ENCODE data around the gene MET. TPM values are rescaled to one million over a fixed set of nuclear protein-coding genes. Genes with fewer than 3 reads are reported as not detected.

Gene MET
- total RNA-seq, 4 donors from 2014 or later = 3.8 to 25.0 (median 18.6) TPM

- no peaks in the 10 kb centered on the region for H3K36me3 ChIP-seq
- peaks cover 0 to 17% (median 8%) of the 10 kb centered on the region in 3 donors for H3K4me1 ChIP-seq
- H3K9me3 ChIP-seq = no peaks in the 10 kb centered on the region
- no peak overlapping the region for H3K4me3 ChIP-seq
- no peak overlapping the region for H3K27ac ChIP-seq
- 100% methylated on average over 2 of the region's 2 CpGs for WGBS, 2 donors
- intact Hi-C loops (cut with DNase I) = no loop called here
- DNase-seq = no peak
- TF ChIP-seq CTCF (IDR thresholded peaks at IDR 0.05) = no peak
- TF ChIP-seq POLR2A (IDR thresholded peaks at IDR 0.05) = no peak
- no peaks in the 10 kb centered on the region for H3K27me3 ChIP-seq
Observed at GRCh38 chr7:116772926-116773749, 101.1 kb downstream of the MET start.

- Histone ChIP-seq H3K4me3 (no peak overlapping the region), H3K27me3 (no peaks in the 10 kb centered on the region), H3K4me1 (peaks cover 0 to 31% (median 15%) of the 10 kb centered on the region in 3 donors), H3K9me3 (no peaks in the 10 kb centered on the region), H3K27ac (peak overlapping the region in 1 of 4 donors; percentile 21), H3K36me3 (no peaks in the 10 kb centered on the region)
- TF ChIP-seq CTCF (IDR thresholded peaks at IDR 0.05) (no peak), POLR2A (IDR thresholded peaks at IDR 0.05) (no peak)
- intact Hi-C loops (cut with DNase I) = no loop called here
- WGBS, 2 donors = 60 to 84% methylated on average over 2 of the region's 2 CpGs
- no peak for DNase-seq
Observed at GRCh38 chr7:116776046-116776445, 104.0 kb downstream of the MET start.

GRCh38 chr7:116776610-116777289, 104.8 kb downstream of the MET start:
- Histone ChIP-seq H3K4me3 (no peak overlapping the region), H3K27ac (peak overlapping the region in 3 of 4 donors; percentile 6 to 31 (median 21)), H3K4me1 (peaks cover 0 to 38% (median 21%) of the 10 kb centered on the region in 3 donors), H3K36me3 (no peaks in the 10 kb centered on the region), H3K27me3 (no peaks in the 10 kb centered on the region), H3K9me3 (no peaks in the 10 kb centered on the region)
- no peak for DNase-seq
- TF ChIP-seq POLR2A (IDR thresholded peaks at IDR 0.05) = no peak
- TF ChIP-seq CTCF (IDR thresholded peaks at IDR 0.05) = no peak
- 21 to 34% methylated on average over 3 of the region's 3 CpGs for WGBS, 2 donors
- intact Hi-C loops (cut with DNase I) = no loop called here

GRCh38 chr7:116777651-116778281, 105.8 kb downstream of the MET start:
- no peaks in the 10 kb centered on the region for H3K9me3 ChIP-seq
- WGBS, 2 donors = 64 to 72% methylated on average over 3 of the region's 3 CpGs
- TF ChIP-seq CTCF (IDR thresholded peaks at IDR 0.05) (no peak), POLR2A (IDR thresholded peaks at IDR 0.05) (no peak)
- peak overlapping the region in 1 of 4 donors; percentile 6 for H3K27ac ChIP-seq
- no peak overlapping the region for H3K4me3 ChIP-seq
- H3K27me3 ChIP-seq = no peaks in the 10 kb centered on the region
- peaks cover 0 to 47% (median 31%) of the 10 kb centered on the region in 3 donors for H3K4me1 ChIP-seq
- no peak for DNase-seq
- intact Hi-C loops (cut with DNase I) = no loop called here
- no peaks in the 10 kb centered on the region for H3K36me3 ChIP-seq

GRCh38 chr7:116779216-116779615, 107.2 kb downstream of the MET start:
- Histone ChIP-seq H3K4me1 (peaks cover 0 to 47% (median 32%) of the 10 kb centered on the region in 3 donors), H3K27ac (no peak overlapping the region), H3K36me3 (no peaks in the 10 kb centered on the region), H3K4me3 (no peak overlapping the region), H3K9me3 (no peaks in the 10 kb centered on the region), H3K27me3 (no peaks in the 10 kb centered on the region)
- intact Hi-C loops (cut with DNase I) = no loop called here
- TF ChIP-seq CTCF (IDR thresholded peaks at IDR 0.05) = no peak
- no peak for TF ChIP-seq POLR2A (IDR thresholded peaks at IDR 0.05)
- DNase-seq = no peak
- WGBS, 2 donors = 74 to 83% methylated on average over 4 of the region's 4 CpGs
